ENCODE measurements around the gene PCSK1. TPM values are rescaled to one million over a fixed set of nuclear protein-coding genes. Genes with fewer than 3 reads are reported as not detected.
A peak's percentile ranks its signal among the peaks of the same experiment; 100 is the strongest.

PCSK1 gene
- total and polyA plus RNA-seq, 4 donors, result 0.13 to 7.7 (median 1.6) TPM

- whole genome bisulfite sequencing, 2 donors, result 48 to 50% methylated on average over 6 of the region's 6 CpGs
- H3K27me3 ChIP-seq (ENCODE audit: control insufficient read depth in 1 of 2, insufficient read depth in 2 of 2, low read length in 1 of 2), result no peaks in the 10 kb centered on the region
- H3K4me3 ChIP-seq (ENCODE audit: low read length in 2 of 2), result no peak overlapping the region
- H3K27ac ChIP-seq (ENCODE audit: low read depth in 1 of 2, low read length in 2 of 2), result no peak overlapping the region
- no peaks in the 10 kb centered on the region for H3K36me3 ChIP-seq (ENCODE audit: control insufficient read depth in 1 of 2, insufficient read depth in 2 of 2, low read length in 1 of 2)
- H3K4me1 ChIP-seq (ENCODE audit: control insufficient read depth in 1 of 2, insufficient read depth in 2 of 2, low read length in 2 of 2), result no peaks in the 10 kb centered on the region
- no peaks in the 10 kb centered on the region for H3K9me3 ChIP-seq (ENCODE audit: control insufficient read depth, low read length)
- DNase-seq (no peak), ATAC-seq (ENCODE audit: low FRiP score) (peak; percentile 90)
- intact Hi-C loops (cut with DNase I), result loop anchor here in 1 of 2 donors (2.0 to 10.0 kb wide), 2 partner anchors 258 to 360 kb away; no protein-coding TSS in a partner anchor
Observed at GRCh38 chr5:96344678-96345577, 88.1 kb downstream of the PCSK1 start.

GRCh38 chr5:96343094-96343493 lies 90.0 kb downstream of the PCSK1 start:
- peaks cover 3 to 6% of the 10 kb centered on the region in 2 donors for H3K4me1 ChIP-seq (ENCODE audit: control insufficient read depth in 1 of 2, insufficient read depth in 2 of 2, low read length in 2 of 2)
- intact Hi-C loops (cut with DNase I), result loop anchor here in 1 of 2 donors (10.0 kb wide), 1 partner anchor 362 kb away; no protein-coding TSS in a partner anchor

GRCh38 chr5:96342581-96342980 lies 90.5 kb downstream of the PCSK1 start:
- Histone ChIP-seq H3K9me3 (ENCODE audit: control insufficient read depth, low read length) (no peaks in the 10 kb centered on the region), H3K4me3 (ENCODE audit: low read length in 2 of 2) (no peak overlapping the region), H3K36me3 (ENCODE audit: control insufficient read depth in 1 of 2, insufficient read depth in 2 of 2, low read length in 1 of 2) (no peaks in the 10 kb centered on the region), H3K27ac (ENCODE audit: low read depth in 1 of 2, low read length in 2 of 2) (no peak overlapping the region), H3K27me3 (ENCODE audit: control insufficient read depth in 1 of 2, insufficient read depth in 2 of 2, low read length in 1 of 2) (no peaks in the 10 kb centered on the region), H3K4me1 (ENCODE audit: control insufficient read depth in 1 of 2, insufficient read depth in 2 of 2, low read length in 2 of 2) (peaks cover 3 to 6% of the 10 kb centered on the region in 2 donors)
- ATAC-seq (ENCODE audit: low FRiP score) (no peak), DNase-seq (no peak)
- intact Hi-C loops (cut with DNase I), result loop anchor here in 1 of 2 donors (10.0 kb wide), 1 partner anchor 362 kb away; no protein-coding TSS in a partner anchor
- WGBS, 2 donors, result 85 to 86% methylated on average over 4 of the region's 4 CpGs

More at GRCh38 chr5:96343094-96343493, 90.0 kb downstream of the PCSK1 start:
- Histone ChIP-seq H3K36me3 (ENCODE audit: control insufficient read depth in 1 of 2, insufficient read depth in 2 of 2, low read length in 1 of 2) (no peaks in the 10 kb centered on the region), H3K9me3 (ENCODE audit: control insufficient read depth, low read length) (no peaks in the 10 kb centered on the region), H3K27ac (ENCODE audit: low read depth in 1 of 2, low read length in 2 of 2) (no peak overlapping the region), H3K4me3 (ENCODE audit: low read length in 2 of 2) (no peak overlapping the region), H3K27me3 (ENCODE audit: control insufficient read depth in 1 of 2, insufficient read depth in 2 of 2, low read length in 1 of 2) (no peaks in the 10 kb centered on the region)
- no peak for ATAC-seq (ENCODE audit: low FRiP score)
- DNase-seq, result no peak

Other genes with a start within 250 kb of the PCSK1 start
- gene CAST, start 229.1 kb upstream of the PCSK1 start, total RNA-seq, result 100 to 1,000 TPM; 305 to 307 TPM
- 100 to 1,000 TPM; 101 to 118 TPM for gene CAST, start 229.1 kb upstream of the PCSK1 start, polyA plus RNA-seq

All from aorta (tissue), 5 donors.